ENCODE measurements around the gene ARID3B. TPM values are rescaled to one million over a fixed set of nuclear protein-coding genes. Genes with fewer than 3 reads are reported as not detected.

ARID3B gene
- total and polyA plus RNA-seq, 2 of the 13 experiments (the other 11 are each of a cell fraction or from before 2014, with no cell fraction given): 5.3 to 12.8 TPM

DNA sequence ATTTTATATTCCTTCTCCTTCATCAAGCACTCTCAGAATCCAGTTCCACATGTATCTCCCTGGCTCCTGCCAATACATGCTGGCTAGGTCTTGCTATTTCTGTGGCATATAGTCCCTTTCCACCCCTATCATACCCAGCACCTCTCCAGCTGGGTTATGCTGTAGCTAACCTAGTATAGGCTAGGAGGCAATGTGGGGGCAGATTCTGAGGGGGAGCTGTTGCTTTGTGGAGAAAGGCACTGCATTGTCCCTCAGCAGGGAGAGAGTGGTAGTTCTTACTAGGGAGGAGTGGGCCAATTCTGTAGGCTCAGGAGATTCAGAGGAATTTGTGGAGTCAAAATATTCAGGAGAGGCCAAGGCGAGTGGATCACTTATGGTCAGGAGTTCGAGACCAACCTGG, 40.6 kb upstream of the ARID3B start:
- POLR2A ChIA-PET: no interaction called here
- no peak for ATAC-seq
- DNase-seq (ENCODE audit: low spot score): no peak
- FAIRE-seq: no peak
- Histone ChIP-seq H3K36me3 (replicated peaks in 1 of 2; ENCODE audit: control insufficient read depth in 1 of 2, insufficient read depth in 2 of 2, low read length in 2 of 2) (0 out of 5 replicates have a peak, but pooled peaks cover 0 to 4% of the 10 kb centered on the region in 2 experiments), H3K4me3 (replicated peaks in 1 of 3; ENCODE audit: insufficient read depth in 1 of 3, low read depth in 2 of 3, low read length in 3 of 3) (no peak overlapping the region), H3K79me2 (ENCODE audit: insufficient read depth, low read length) (no peaks in the 10 kb centered on the region), H3K9me3 (ENCODE audit: low read length) (no peaks in the 10 kb centered on the region), H3K9ac (ENCODE audit: insufficient read depth, low read depth, low read length) (no peak overlapping the region), H3K4me2 (ENCODE audit: low read depth, low read length) (no peak overlapping the region), H4K20me1 (ENCODE audit: insufficient read depth, low read length) (no peaks in the 10 kb centered on the region), H3K27ac (ENCODE audit: extremely low read length, insufficient read depth, low read length) (no peak overlapping the region), H2AFZ (ENCODE audit: low read length) (no peak overlapping the region), H3K4me1 (ENCODE audit: insufficient read depth, low read length) (peaks cover 10% of the 10 kb centered on the region), H3K27me3 (ENCODE audit: control insufficient read depth in 1 of 2, insufficient read depth in 2 of 2, low read length in 2 of 2) (no peaks in the 10 kb centered on the region)
- CTCF ChIA-PET (ENCODE audit: low intra/inter-chr PET ratio, low total read pairs): no interaction called here
- WGBS (ENCODE audit: low lambda C conversion rate): 95% methylated on average over 2 of the region's 2 CpGs
- in situ Hi-C loops (cut with HindIII; ENCODE audit: extremely low pct_ligation_motif_present, low pct_unique_long_range_greater_than_20kb) (no loop called here), intact Hi-C loops (cut with micrococcal nuclease; ENCODE audit: unreplicated experiment) (no loop called here)
- BruUV-seq (replicated peaks): no TSS peak
- no peak for TF ChIP-seq ZXDC (CRISPR knock-in tag; IDR thresholded peaks at IDR 0.05)

GRCh38 chr15:74502301-74502700, 38.7 kb upstream of the ARID3B start:
- H3K4me1 ChIP-seq (ENCODE audit: insufficient read depth, low read length): peaks cover 10% of the 10 kb centered on the region
- DNase-seq (ENCODE audit: low spot score): no peak
- H3K9ac ChIP-seq (ENCODE audit: insufficient read depth, low read depth, low read length): no peak overlapping the region
- no peaks in the 10 kb centered on the region for H3K36me3 ChIP-seq (replicated peaks in 1 of 2; ENCODE audit: control insufficient read depth in 1 of 2, insufficient read depth in 2 of 2, low read length in 2 of 2)
- ChIA-PET POLR2A (no interaction called here), CTCF (ENCODE audit: low intra/inter-chr PET ratio, low total read pairs) (no interaction called here)
- 89% methylated on average over 3 of the region's 3 CpGs for WGBS (ENCODE audit: low lambda C conversion rate)
- no peak overlapping the region for H2AFZ ChIP-seq (ENCODE audit: low read length)
- intact Hi-C loops (cut with micrococcal nuclease; ENCODE audit: unreplicated experiment): no loop called here
- H3K79me2 ChIP-seq (ENCODE audit: insufficient read depth, low read length): no peaks in the 10 kb centered on the region
- H3K4me2 ChIP-seq (ENCODE audit: low read depth, low read length): no peak overlapping the region
- no peaks in the 10 kb centered on the region for H3K9me3 ChIP-seq (ENCODE audit: low read length)
- no peaks in the 10 kb centered on the region for H3K27me3 ChIP-seq (ENCODE audit: control insufficient read depth in 1 of 2, insufficient read depth in 2 of 2, low read length in 2 of 2)
- H4K20me1 ChIP-seq (ENCODE audit: insufficient read depth, low read length): no peaks in the 10 kb centered on the region
- no peak for TF ChIP-seq SMAD9 (CRISPR knock-in tag; IDR thresholded peaks at IDR 0.05)
- 0 out of 2 replicates have a peak, but pooled peaks have one; percentile 5 for TF ChIP-seq STAG1 (CRISPR knock-in tag; IDR thresholded peaks at IDR 0.05)
- TF ChIP-seq TBX2 (CRISPR knock-in tag; IDR thresholded peaks at IDR 0.05; ENCODE audit: borderline replicate concordance): no peak
- TF ChIP-seq NFE2L2 (IDR thresholded peaks at IDR 0.05; ENCODE audit: low read length): no peak
- TF ChIP-seq CTCF (CRISPR knock-in tag; IDR thresholded peaks at IDR 0.05): 0 out of 2 replicates have a peak, but pooled peaks have one; percentile 20
- TF ChIP-seq PPARG (CRISPR knock-in tag; conservative IDR thresholded peaks at IDR 0.05): no peak
- no peak for ATAC-seq
- no peak overlapping the region for H3K27ac ChIP-seq (ENCODE audit: extremely low read length, insufficient read depth, low read length)
- in situ Hi-C loops (cut with HindIII; ENCODE audit: extremely low pct_ligation_motif_present, low pct_unique_long_range_greater_than_20kb): no loop called here
- BruUV-seq (replicated peaks): no TSS peak
- no peak for FAIRE-seq
- no peak overlapping the region for H3K4me3 ChIP-seq (replicated peaks in 1 of 3; ENCODE audit: insufficient read depth in 1 of 3, low read depth in 2 of 3, low read length in 3 of 3)

Measured in HepG2 (cell line).